ENCODE measurements around the gene KCNE3. TPM values are rescaled to one million over a fixed set of nuclear protein-coding genes. Genes with fewer than 3 reads are reported as not detected.

Gene KCNE3
- total and polyA plus RNA-seq, 2 of the 13 experiments (the other 11 are each of a cell fraction or from before 2014, with no cell fraction given) = 0.33 to 2.2 TPM

- Histone ChIP-seq H3K4me2 (ENCODE audit: low read depth, low read length) (no peak overlapping the region), H3K79me2 (ENCODE audit: insufficient read depth, low read length) (no peaks in the 10 kb centered on the region), H3K4me3 (replicated peaks in 1 of 3; ENCODE audit: insufficient read depth in 1 of 3, low read depth in 2 of 3, low read length in 3 of 3) (no peak overlapping the region), H3K27ac (ENCODE audit: extremely low read length, insufficient read depth, low read length) (no peak overlapping the region), H3K27me3 (ENCODE audit: control insufficient read depth in 1 of 2, insufficient read depth in 2 of 2, low read length in 2 of 2) (no peaks in the 10 kb centered on the region), H3K36me3 (replicated peaks in 1 of 2; ENCODE audit: control insufficient read depth in 1 of 2, insufficient read depth in 2 of 2, low read length in 2 of 2) (no peaks in the 10 kb centered on the region), H3K9ac (ENCODE audit: insufficient read depth, low read depth, low read length) (no peak overlapping the region), H4K20me1 (ENCODE audit: insufficient read depth, low read length) (no peaks in the 10 kb centered on the region), H2AFZ (ENCODE audit: low read length) (no peak overlapping the region), H3K9me3 (ENCODE audit: low read length) (no peaks in the 10 kb centered on the region), H3K4me1 (ENCODE audit: insufficient read depth, low read length) (peaks cover 56% of the 10 kb centered on the region)
- intact Hi-C loops (cut with micrococcal nuclease; ENCODE audit: unreplicated experiment) (no loop called here), in situ Hi-C loops (cut with HindIII; ENCODE audit: extremely low pct_ligation_motif_present, low pct_unique_long_range_greater_than_20kb) (loop anchor here (10.0 kb wide), 1 partner anchor 92 kb away; no protein-coding TSS in a partner anchor)
- no peak for DNase-seq (ENCODE audit: low spot score)
- ChIA-PET POLR2A (interaction anchor here (4.8 kb wide), 1 partner anchor 31 kb away, joined by 22 read pairs; the partner anchor contains the start of gene LIPT2), CTCF (ENCODE audit: low intra/inter-chr PET ratio, low total read pairs) (no interaction called here)
- FAIRE-seq = no peak
- WGBS (ENCODE audit: low lambda C conversion rate) = 91% methylated on average over 5 of the region's 5 CpGs
- no peak for ATAC-seq
- no TSS peak for BruUV-seq (replicated peaks)
- no peak for TF ChIP-seq ZNF546 (CRISPR knock-in tag; conservative IDR thresholded peaks at IDR 0.05)
Observed at GRCh38 chr11:74462631-74463030, 4.7 kb downstream of the KCNE3 start.

GRCh38 chr11:74462009-74462408, 5.3 kb downstream of the KCNE3 start:
- FAIRE-seq (peak; percentile 96), DNase-seq (ENCODE audit: low spot score) (peak; percentile 66), ATAC-seq (peak; percentile 95)
- no peaks in the 10 kb centered on the region for H3K36me3 ChIP-seq (replicated peaks in 1 of 2; ENCODE audit: control insufficient read depth in 1 of 2, insufficient read depth in 2 of 2, low read length in 2 of 2)
- peaks cover 56% of the 10 kb centered on the region for H3K4me1 ChIP-seq (ENCODE audit: insufficient read depth, low read length)
- no peaks in the 10 kb centered on the region for H3K9me3 ChIP-seq (ENCODE audit: low read length)
- no TSS peak for BruUV-seq (replicated peaks)
- CTCF ChIA-PET (ENCODE audit: low intra/inter-chr PET ratio, low total read pairs) = no interaction called here
- no peaks in the 10 kb centered on the region for H3K79me2 ChIP-seq (ENCODE audit: insufficient read depth, low read length)
- peak overlapping the region; percentile 85 for H2AFZ ChIP-seq (ENCODE audit: low read length)
- peak overlapping the region; percentile 86 for H3K4me2 ChIP-seq (ENCODE audit: low read depth, low read length)
- intact Hi-C loops (cut with micrococcal nuclease; ENCODE audit: unreplicated experiment) = no loop called here
- H4K20me1 ChIP-seq (ENCODE audit: insufficient read depth, low read length) = no peaks in the 10 kb centered on the region
- 0% methylated on average over 2 of the region's 2 CpGs for WGBS (ENCODE audit: low lambda C conversion rate)
- H3K9ac ChIP-seq (ENCODE audit: insufficient read depth, low read depth, low read length) = peak overlapping the region; percentile 59
- H3K27ac ChIP-seq (ENCODE audit: extremely low read length, insufficient read depth, low read length) = peak overlapping the region; percentile 51
- in situ Hi-C loops (cut with HindIII; ENCODE audit: extremely low pct_ligation_motif_present, low pct_unique_long_range_greater_than_20kb) = loop anchor here (10.0 kb wide), 1 partner anchor 93 kb away; no protein-coding TSS in a partner anchor
- H3K4me3 ChIP-seq (replicated peaks in 1 of 3; ENCODE audit: insufficient read depth in 1 of 3, low read depth in 2 of 3, low read length in 3 of 3) = peak overlapping the region; percentile 42 to 53 (median 48)
- POLR2A ChIA-PET = interaction anchor here (4.8 kb wide), 1 partner anchor 31 kb away, joined by 22 read pairs; the partner anchor contains the start of gene LIPT2
- H3K27me3 ChIP-seq (ENCODE audit: control insufficient read depth in 1 of 2, insufficient read depth in 2 of 2, low read length in 2 of 2) = no peaks in the 10 kb centered on the region
- no peak for TF ChIP-seq ZNF207 (IDR thresholded peaks at IDR 0.05; ENCODE audit: borderline replicate concordance)
- peak; percentile 46; the same call in 1 of the 2 replicates for TF ChIP-seq HMG20A (CRISPR knock-in tag; IDR thresholded peaks at IDR 0.05; ENCODE audit: borderline replicate concordance)
- no peak for TF ChIP-seq HCFC1 (IDR thresholded peaks at IDR 0.05; ENCODE audit: low read depth, low read length)
- no peak for TF ChIP-seq TAF1 (CRISPR knock-in tag; IDR thresholded peaks at IDR 0.05)
- TF ChIP-seq POLR2G (IDR thresholded peaks at IDR 0.05; ENCODE audit: low read depth, low read length) = 0 out of 2 replicates have a peak, but pooled peaks have one; percentile 44
- no peak for TF ChIP-seq ZBTB8A (CRISPR knock-in tag; IDR thresholded peaks at IDR 0.05; ENCODE audit: borderline replicate concordance, low read depth)
- TF ChIP-seq SIX1 (CRISPR knock-in tag; IDR thresholded peaks at IDR 0.05; ENCODE audit: borderline replicate concordance) = no peak
- no peak for TF ChIP-seq ZBTB39 (CRISPR knock-in tag; IDR thresholded peaks at IDR 0.05)
- TF ChIP-seq ZNF549 (CRISPR knock-in tag; IDR thresholded peaks at IDR 0.05) = no peak
- no peak for TF ChIP-seq NFRKB (IDR thresholded peaks at IDR 0.05)
- TF ChIP-seq ZNF576 (CRISPR knock-in tag; IDR thresholded peaks at IDR 0.05) = no peak
- peak; percentile 75 for TF ChIP-seq HDAC2 (CRISPR knock-in tag; IDR thresholded peaks at IDR 0.05)
- peak; percentile 56; the same call in 1 of the 2 replicates for TF ChIP-seq ZNF816 (CRISPR knock-in tag; IDR thresholded peaks at IDR 0.05; ENCODE audit: borderline replicate concordance)
- peak; percentile 44; the same call in 1 of the 2 replicates for TF ChIP-seq SAP130 (CRISPR knock-in tag; IDR thresholded peaks at IDR 0.05; ENCODE audit: low read depth)
- TF ChIP-seq ZNF205 (CRISPR knock-in tag; IDR thresholded peaks at IDR 0.05) = 0 out of 2 replicates have a peak, but pooled peaks have one; percentile 28

Measured in HepG2 (cell line).